ENCODE measurements around the gene RUNX1.

RUNX1 gene

DNA sequence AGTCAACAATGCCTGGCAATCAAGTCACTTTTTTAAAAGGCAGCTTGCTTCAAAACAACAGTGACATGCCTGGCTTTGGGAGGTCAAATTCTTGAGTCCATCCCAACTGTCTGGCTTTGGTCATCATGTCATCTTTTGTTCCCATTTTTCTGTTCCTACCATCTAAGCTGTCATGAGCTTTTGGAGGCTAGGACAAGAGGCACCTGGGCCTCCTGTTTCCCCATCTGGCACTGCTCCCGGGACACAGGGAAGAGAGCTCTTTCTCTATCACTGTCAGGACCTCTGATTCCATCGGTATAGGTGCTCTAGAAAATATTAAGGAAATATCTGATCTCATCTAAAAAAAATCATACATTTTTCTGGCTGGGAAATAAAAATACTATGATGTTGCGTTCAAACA is 224.0 kb downstream of the RUNX1 start:
- DNase-seq (ENCODE audit: low read depth): no peak
- no peak overlapping the region for H3K4me3 ChIP-seq (ENCODE audit: low read depth, low read length)
- TF ChIP-seq, protein P1, sequence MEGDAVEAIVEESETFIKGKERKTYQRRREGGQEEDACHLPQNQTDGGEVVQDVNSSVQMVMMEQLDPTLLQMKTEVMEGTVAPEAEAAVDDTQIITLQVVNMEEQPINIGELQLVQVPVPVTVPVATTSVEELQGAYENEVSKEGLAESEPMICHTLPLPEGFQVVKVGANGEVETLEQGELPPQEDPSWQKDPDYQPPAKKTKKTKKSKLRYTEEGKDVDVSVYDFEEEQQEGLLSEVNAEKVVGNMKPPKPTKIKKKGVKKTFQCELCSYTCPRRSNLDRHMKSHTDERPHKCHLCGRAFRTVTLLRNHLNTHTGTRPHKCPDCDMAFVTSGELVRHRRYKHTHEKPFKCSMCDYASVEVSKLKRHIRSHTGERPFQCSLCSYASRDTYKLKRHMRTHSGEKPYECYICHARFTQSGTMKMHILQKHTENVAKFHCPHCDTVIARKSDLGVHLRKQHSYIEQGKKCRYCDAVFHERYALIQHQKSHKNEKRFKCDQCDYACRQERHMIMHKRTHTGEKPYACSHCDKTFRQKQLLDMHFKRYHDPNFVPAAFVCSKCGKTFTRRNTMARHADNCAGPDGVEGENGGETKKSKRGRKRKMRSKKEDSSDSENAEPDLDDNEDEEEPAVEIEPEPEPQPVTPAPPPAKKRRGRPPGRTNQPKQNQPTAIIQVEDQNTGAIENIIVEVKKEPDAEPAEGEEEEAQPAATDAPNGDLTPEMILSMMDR (IDR thresholded peaks at IDR 0.05; ENCODE audit: low read depth, low read length, missing control alignments): no peak
- in situ Hi-C loops (cut with HindIII; ENCODE audit: low sequenced_read_pairs): no loop called here

DNA sequence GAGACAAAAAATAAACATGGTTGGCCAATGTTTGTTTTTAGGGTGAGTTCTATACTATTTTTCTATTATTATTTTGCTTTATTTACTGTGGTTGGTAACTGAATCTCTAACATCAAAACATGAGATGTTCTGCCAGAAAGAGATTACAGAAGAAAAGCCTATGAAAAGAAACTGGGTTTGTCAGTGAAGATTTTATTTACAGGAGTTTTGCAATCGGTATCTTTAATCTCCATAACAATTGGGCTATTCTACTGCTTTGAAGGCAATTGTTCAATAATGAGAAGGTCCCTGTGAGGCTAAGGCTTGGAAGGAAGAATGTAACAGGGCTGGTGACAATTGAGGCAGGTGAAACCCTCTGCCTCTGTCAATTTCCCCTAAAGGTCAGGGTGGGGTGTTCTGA is 224.8 kb downstream of the RUNX1 start:
- no peak overlapping the region for H3K4me3 ChIP-seq (ENCODE audit: low read depth, low read length)
- in situ Hi-C loops (cut with HindIII; ENCODE audit: low sequenced_read_pairs): no loop called here
- DNase-seq (ENCODE audit: low read depth): no peak
- TF ChIP-seq, protein P1 (IDR thresholded peaks at IDR 0.05; ENCODE audit: low read depth, low read length, missing control alignments): no peak

DNA sequence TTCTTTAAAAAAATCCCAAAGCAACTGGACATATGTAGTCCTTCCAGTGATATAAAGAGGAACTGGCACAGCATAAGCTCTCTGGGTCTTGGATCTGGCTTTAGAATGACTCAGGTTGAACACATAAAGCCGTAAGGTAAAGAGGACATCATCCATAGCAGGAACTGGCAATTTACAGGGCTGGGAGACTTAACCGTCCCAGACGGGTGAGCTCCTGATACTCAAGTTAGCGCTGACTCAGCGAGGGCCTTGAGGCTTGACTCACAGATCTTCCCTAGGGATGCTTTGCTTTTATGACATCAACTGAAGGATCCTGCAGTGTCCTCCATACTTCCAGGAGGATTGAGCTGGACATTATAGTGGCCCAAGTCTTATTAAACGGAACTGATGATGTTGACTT is 226.2 kb downstream of the RUNX1 start:
- no peak for DNase-seq (ENCODE audit: low read depth)
- no peak overlapping the region for H3K4me3 ChIP-seq (ENCODE audit: low read depth, low read length)
- in situ Hi-C loops (cut with HindIII; ENCODE audit: low sequenced_read_pairs): no loop called here
- TF ChIP-seq, protein P1 (IDR thresholded peaks at IDR 0.05; ENCODE audit: low read depth, low read length, missing control alignments): no peak

DNA sequence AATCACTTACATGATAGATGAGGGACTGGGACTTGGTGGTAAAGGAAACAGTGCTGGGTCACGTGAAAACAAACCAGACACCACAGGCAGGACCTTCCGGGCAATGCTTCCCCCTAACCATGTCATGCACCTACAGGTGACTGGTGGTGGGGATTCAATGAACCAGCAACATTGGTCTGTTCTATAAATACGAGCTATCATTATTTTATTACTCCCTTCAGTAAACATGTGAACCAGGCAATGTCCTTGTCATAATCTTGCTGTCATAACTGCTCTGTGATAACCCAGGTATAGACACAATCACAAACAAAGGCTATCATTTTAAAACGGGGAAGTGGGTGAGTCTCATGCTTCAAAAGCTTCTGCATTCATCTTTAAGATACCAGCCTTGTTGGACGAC is 226.9 kb downstream of the RUNX1 start:
- DNase-seq (ENCODE audit: low read depth): no peak
- in situ Hi-C loops (cut with HindIII; ENCODE audit: low sequenced_read_pairs): no loop called here
- TF ChIP-seq, protein P1 (IDR thresholded peaks at IDR 0.05; ENCODE audit: low read depth, low read length, missing control alignments): no peak
- H3K4me3 ChIP-seq (ENCODE audit: low read depth, low read length): no peak overlapping the region

DNA sequence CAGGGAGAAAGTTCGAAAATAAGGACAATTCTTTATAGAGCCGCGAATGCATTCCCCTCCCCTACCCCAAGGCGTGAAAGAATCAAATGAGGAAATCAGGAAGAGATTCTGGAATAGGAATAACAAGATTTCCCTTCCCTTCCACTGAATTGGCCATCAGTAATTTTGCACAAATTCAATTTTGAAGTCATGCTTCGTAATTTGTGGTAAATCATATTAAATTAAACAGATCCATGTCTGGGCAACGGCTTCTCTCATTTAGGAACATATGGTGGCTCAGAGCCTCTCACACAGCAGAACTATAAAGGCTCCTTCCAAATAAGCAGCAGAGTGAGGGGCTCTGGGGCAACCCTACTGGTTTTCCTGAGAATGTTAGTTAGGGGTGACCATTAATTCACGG is 227.4 kb downstream of the RUNX1 start:
- DNase-seq (ENCODE audit: low read depth): no peak
- in situ Hi-C loops (cut with HindIII; ENCODE audit: low sequenced_read_pairs): no loop called here
- no peak overlapping the region for H3K4me3 ChIP-seq (ENCODE audit: low read depth, low read length)
- TF ChIP-seq, protein P1 (IDR thresholded peaks at IDR 0.05; ENCODE audit: low read depth, low read length, missing control alignments): no peak

DNA sequence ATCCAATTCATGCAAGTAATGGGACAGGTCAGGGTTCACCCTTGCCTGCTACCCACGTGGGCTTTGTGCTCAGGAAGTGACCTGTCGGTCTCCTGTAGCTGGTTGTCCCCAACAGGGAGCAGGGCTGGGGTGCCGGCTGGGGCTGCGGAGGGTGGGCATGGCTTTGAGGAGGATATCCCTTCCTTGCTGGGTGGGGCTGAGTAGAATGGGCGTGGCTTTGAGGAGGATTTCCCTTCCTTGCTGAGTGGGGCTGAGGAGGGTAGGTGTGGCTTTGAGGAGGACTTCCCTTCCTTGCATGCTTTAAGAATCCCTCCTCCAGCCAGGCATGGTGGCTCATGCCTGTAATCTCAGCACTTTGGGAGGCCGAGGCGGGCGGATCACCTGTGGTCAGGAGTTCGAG is 229.1 kb downstream of the RUNX1 start:
- no peak for DNase-seq (ENCODE audit: low read depth)
- TF ChIP-seq, protein P1 (IDR thresholded peaks at IDR 0.05; ENCODE audit: low read depth, low read length, missing control alignments): no peak
- in situ Hi-C loops (cut with HindIII; ENCODE audit: low sequenced_read_pairs): no loop called here
- no peak overlapping the region for H3K4me3 ChIP-seq (ENCODE audit: low read depth, low read length)
